PFSK-1 (cell line): ENCODE measurements around the gene ZNF536.

Source experiments
- POLR2AphosphoS5 ChIP-seq: IDR thresholded peaks from 2 replicates; pipeline ENCODE4 v1.6.1; 2012; ENCODE audit warnings: low read depth, mild to moderate bottlenecking, control low read depth, low read length, moderate library complexity
- REST ChIP-seq, 2 experiments: IDR thresholded peaks; 2 replicates each; pipeline versions ENCODE4 v1.6.1 to v1.8.0; 2011 to 2012; ENCODE audit warnings: low read depth in 2 of 2, low read length in 2 of 2, control low read depth in 1 of 2, inconsistent platforms in 1 of 2, mild to moderate bottlenecking in 1 of 2, moderate library complexity in 1 of 2; ENCODE audit not compliant: insufficient read depth in 1 of 2
- SIN3A ChIP-seq: IDR thresholded peaks from 2 replicates; pipeline ENCODE4 v1.6.1; 2012; ENCODE audit warnings: mild to moderate bottlenecking, low read length, moderate library complexity, borderline replicate concordance; ENCODE audit not compliant: insufficient read depth
- TAF1 ChIP-seq: IDR thresholded peaks from 2 replicates; pipeline ENCODE4 v1.6.1; 2012; ENCODE audit warnings: low read length, control low read depth, borderline replicate concordance; ENCODE audit not compliant: insufficient read depth

DNA sequence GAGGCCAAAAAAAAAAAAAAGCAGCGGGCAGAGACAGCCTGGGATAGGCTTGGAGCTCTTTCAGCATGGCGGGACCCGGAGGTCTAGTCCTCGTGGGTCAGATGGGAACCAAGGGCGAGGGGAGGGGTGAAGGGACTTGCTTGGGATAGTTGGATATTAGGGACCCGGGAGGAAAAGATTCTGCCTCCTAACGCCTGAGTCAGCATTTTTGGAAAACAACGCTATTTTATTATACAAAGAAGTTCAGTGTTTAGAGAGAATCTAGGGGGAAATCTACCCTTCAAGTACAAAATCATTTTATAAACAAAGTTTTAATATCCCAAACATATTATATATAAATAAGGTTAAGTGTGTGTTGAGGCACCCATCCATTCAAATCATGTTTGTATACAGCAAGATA lies 156.7 kb downstream of the ZNF536 start:
- TF ChIP-seq POLR2AphosphoS5 (no peak), REST (IDR thresholded peaks at IDR 0.05; ENCODE audit: insufficient read depth in 1 of 2, low read depth in 2 of 2, low read length in 2 of 2) (no peak), TAF1 (no peak), SIN3A (no peak)
